OCI-LY3 (cell line): Measurements from ENCODE around the gene TRIL.

ENCODE experiments used
- H2AFZ ChIP-seq: fragments of 200-600, 300-600 bp; shearing (Covaris generic); 2 replicates; pipeline ENCODE4 v1.6.0; 2014; ENCODE audit warnings: antibody characterized with exemption, low read depth, low read length
- H3K27ac ChIP-seq: fragments of 200-600, 300-600 bp; sonication (generic); 2 replicates; pipeline ENCODE4 v1.5.1; 2014; ENCODE audit warnings: mild to moderate bottlenecking, low read length, moderate library complexity, mixed read lengths
- H3K27me3 ChIP-seq: fragments of 200-600, 300-600 bp; sonication (generic); 2 replicates; pipeline ENCODE4 v1.6.1; 2014; ENCODE audit warnings: low read depth, low read length, mixed read lengths
- H3K36me3 ChIP-seq: fragments of 200-600, 300-600 bp; sonication (generic); replicated peaks from 2 replicates; pipeline ENCODE3; 2014; ENCODE audit warnings: low read depth, low read length, mixed read lengths
- H3K4me1 ChIP-seq: fragments of 300-600, 200-600 bp; sonication (generic); 2 replicates; pipeline ENCODE4 v1.6.1; 2014; ENCODE audit warnings: low read length, mixed read lengths
- H3K4me2 ChIP-seq: fragments of 200-600, 300-600 bp; sonication (generic); 2 replicates; pipeline ENCODE4 v1.6.1; 2014; ENCODE audit warnings: low read length, mixed read lengths
- H3K4me3 ChIP-seq: fragments of 300-600, 200-600 bp; sonication (generic); 2 replicates; pipeline ENCODE4 v1.5.1; 2014; ENCODE audit warnings: antibody characterized with exemption, mild to moderate bottlenecking, low read length, moderate library complexity
- H3K79me2 ChIP-seq: fragments of 300-600, 200-600 bp; shearing (Covaris generic); 2 replicates; pipeline ENCODE4 v1.6.1; 2014; ENCODE audit warnings: mild to moderate bottlenecking, low read length, mixed read lengths
- H3K9ac ChIP-seq: fragments of 300-600, 200-600 bp; shearing (Covaris generic); 2 replicates; pipeline ENCODE4 v1.6.0; 2014; ENCODE audit warnings: mild to moderate bottlenecking, low read length, moderate library complexity
- H3K9me3 ChIP-seq: fragments of 200-600, 300-600 bp; shearing (Covaris generic); 2 replicates; pipeline ENCODE4 v1.6.1; 2014; ENCODE audit warnings: low read length, mixed read lengths; ENCODE audit not compliant: insufficient read depth
- H4K20me1 ChIP-seq: fragments of 200-600, 300-600 bp; sonication (generic); 2 replicates; pipeline ENCODE4 v1.6.1; 2016; ENCODE audit warnings: low read length, mixed read lengths; ENCODE audit not compliant: insufficient read depth
- CTCF ChIP-seq: fragments of 200-600, 300-600 bp; sonication (generic); IDR thresholded peaks from 2 replicates; pipeline ENCODE4 v1.5.1; 2014; ENCODE audit warnings: antibody characterized with exemption, low read length, low read depth
- EZH2phosphoT487 ChIP-seq: fragments of 200-600 bp; shearing (Covaris generic); IDR thresholded peaks from 2 replicates; pipeline ENCODE4 v1.6.1; 2018; ENCODE audit warnings: antibody characterized with exemption, mixed run types, low read depth

TRIL gene

GRCh38 chr7:28977881-28978280, 19.8 kb upstream of the TRIL start:
- H2AFZ ChIP-seq: no peak overlapping the region

GRCh38 chr7:28976022-28976421, 17.9 kb upstream of the TRIL start:
- no peak overlapping the region for H3K27ac ChIP-seq
- no peak for TF ChIP-seq CTCF
- no peak for TF ChIP-seq EZH2phosphoT487
- no peaks in the 10 kb centered on the region for H3K79me2 ChIP-seq

More at GRCh38 chr7:28977881-28978280, 19.8 kb upstream of the TRIL start:
- H3K27ac ChIP-seq: no peak overlapping the region
- H3K79me2 ChIP-seq: no peaks in the 10 kb centered on the region
- H3K4me1 ChIP-seq: no peaks in the 10 kb centered on the region
- H4K20me1 ChIP-seq: no peaks in the 10 kb centered on the region
- no peaks in the 10 kb centered on the region for H3K36me3 ChIP-seq
- H3K9me3 ChIP-seq: no peaks in the 10 kb centered on the region
- peaks cover 11% of the 10 kb centered on the region; the same call in 1 of the 2 replicates for H3K27me3 ChIP-seq
- no peak overlapping the region for H3K4me3 ChIP-seq
- H3K4me2 ChIP-seq: no peak overlapping the region
- TF ChIP-seq CTCF (no peak), EZH2phosphoT487 (no peak)
- no peak overlapping the region for H3K9ac ChIP-seq

DNA sequence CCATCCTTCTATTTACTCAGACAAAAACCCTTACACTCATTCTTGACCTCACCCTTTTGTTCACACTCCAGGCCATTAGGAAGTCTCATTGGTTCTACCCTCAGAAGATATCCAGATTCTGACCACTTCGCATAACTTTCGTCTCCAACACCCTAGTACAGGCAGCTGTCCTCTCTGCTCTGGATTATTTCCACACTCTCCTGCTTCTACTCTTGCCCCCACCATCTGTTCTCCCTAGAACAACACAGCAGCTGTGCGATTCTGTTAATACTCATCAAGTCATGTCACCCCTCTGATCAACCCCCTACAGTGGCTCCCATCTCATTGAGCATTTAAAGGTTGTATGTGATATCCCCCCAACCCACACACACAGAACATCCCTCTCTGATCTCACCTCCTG, 15.5 kb upstream of the TRIL start:
- Histone ChIP-seq H3K9ac (no peak overlapping the region), H4K20me1 (no peaks in the 10 kb centered on the region), H2AFZ (no peak overlapping the region)

More at GRCh38 chr7:28976022-28976421, 17.9 kb upstream of the TRIL start:
- H3K9me3 ChIP-seq: no peaks in the 10 kb centered on the region
- H3K4me1 ChIP-seq: no peaks in the 10 kb centered on the region
- no peak overlapping the region for H2AFZ ChIP-seq
- H4K20me1 ChIP-seq: no peaks in the 10 kb centered on the region
- no peak overlapping the region for H3K4me3 ChIP-seq
- H3K9ac ChIP-seq: no peak overlapping the region
- no peaks in the 10 kb centered on the region for H3K27me3 ChIP-seq
- H3K36me3 ChIP-seq: no peaks in the 10 kb centered on the region
- no peak overlapping the region for H3K4me2 ChIP-seq

DNA sequence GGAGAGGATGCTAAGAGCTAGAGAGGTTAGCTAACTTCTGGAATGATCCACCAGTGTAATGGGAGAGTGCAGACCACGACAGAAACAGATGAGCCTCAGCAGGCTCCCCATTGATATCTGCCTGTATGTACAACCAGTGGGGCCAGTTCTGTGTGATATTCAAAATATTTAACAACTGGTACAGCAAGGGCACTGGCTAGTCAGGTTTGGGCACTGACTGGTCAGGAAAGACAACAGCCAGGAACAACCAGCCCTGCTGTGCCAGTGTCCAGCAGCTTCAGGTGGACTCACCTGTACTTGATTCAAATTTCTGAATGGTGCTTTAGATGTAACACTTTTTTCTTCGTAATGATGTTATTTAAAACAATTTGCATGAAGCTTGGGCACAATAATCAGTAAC, 5.9 kb upstream of the TRIL start:
- Histone ChIP-seq H3K36me3 (no peaks in the 10 kb centered on the region), H3K4me1 (no peaks in the 10 kb centered on the region), H3K4me3 (no peak overlapping the region), H3K27me3 (peaks cover 24% of the 10 kb centered on the region; the same call in 1 of the 2 replicates), H4K20me1 (no peaks in the 10 kb centered on the region), H3K9me3 (no peaks in the 10 kb centered on the region), H3K4me2 (no peak overlapping the region), H3K79me2 (no peaks in the 10 kb centered on the region), H3K27ac (no peak overlapping the region), H2AFZ (no peak overlapping the region), H3K9ac (no peak overlapping the region)
- TF ChIP-seq CTCF (no peak), EZH2phosphoT487 (no peak)

More for the DNA sequence above, 15.5 kb upstream of the TRIL start:
- no peak overlapping the region for H3K27ac ChIP-seq
- no peaks in the 10 kb centered on the region for H3K4me1 ChIP-seq
- no peak for TF ChIP-seq EZH2phosphoT487
- TF ChIP-seq CTCF: no peak
- H3K4me3 ChIP-seq: no peak overlapping the region
- no peaks in the 10 kb centered on the region for H3K9me3 ChIP-seq
- H3K27me3 ChIP-seq: peaks cover under 1% of the 10 kb centered on the region; the same call in 1 of the 2 replicates
- no peak overlapping the region for H3K4me2 ChIP-seq
- no peaks in the 10 kb centered on the region for H3K36me3 ChIP-seq
- H3K79me2 ChIP-seq: no peaks in the 10 kb centered on the region
